Karpas-422 (cell line): ENCODE measurements around the gene CD47. TPM values are rescaled to one million over a fixed set of nuclear protein-coding genes. Genes with fewer than 3 reads are reported as not detected.
A peak's percentile ranks its signal among the peaks of the same experiment; 100 is the strongest.

Source experiments
- DNase-seq: peaks from one replicate; pipeline ENCODE4 v3.0.0-alpha.2; 2015
- H2AFZ ChIP-seq: fragments of 200-600 bp; sonication (generic); 2 replicates; pipeline ENCODE4 v1.6.1; 2014; ENCODE audit warnings: antibody characterized with exemption, low read length, mixed read lengths
- H3K27ac ChIP-seq: fragments of 200-600 bp; sonication (generic); 2 replicates; pipeline ENCODE4 v1.5.1; 2014; ENCODE audit warnings: mild to moderate bottlenecking, low read length, moderate library complexity
- H3K27me3 ChIP-seq: fragments of 200-600 bp; sonication (generic); 2 replicates; pipeline ENCODE4 v1.6.1; 2014; ENCODE audit warnings: low read length, mixed read lengths
- H3K36me3 ChIP-seq: fragments of 200-600 bp; sonication (generic); 2 replicates; pipeline ENCODE4 v1.6.1; 2014; ENCODE audit warnings: low read length, mixed read lengths; ENCODE audit not compliant: insufficient read depth
- H3K4me1 ChIP-seq: fragments of 200-600 bp; sonication (generic); 2 replicates; pipeline ENCODE4 v1.6.1; 2014; ENCODE audit warnings: mild to moderate bottlenecking, low read length, mixed read lengths
- H3K4me2 ChIP-seq: fragments of 200-600 bp; sonication (generic); 2 replicates; pipeline ENCODE4 v1.6.1; 2014; ENCODE audit warnings: low read length, low read depth, mild to moderate bottlenecking; ENCODE audit not compliant: poor library complexity, severe bottlenecking
- H3K4me3 ChIP-seq: fragments of 200-600 bp; sonication (generic); 2 replicates; pipeline ENCODE4 v1.5.1; 2014; ENCODE audit warnings: mild to moderate bottlenecking, antibody characterized with exemption, low read length, mixed read lengths
- H3K79me2 ChIP-seq: fragments of 200-600 bp; sonication (generic); 2 replicates; pipeline ENCODE4 v1.6.1; 2014; ENCODE audit warnings: mild to moderate bottlenecking, low read length, mixed read lengths
- H3K9ac ChIP-seq: fragments of 200-600 bp; sonication (generic); 2 replicates; pipeline ENCODE4 v1.6.0; 2014; ENCODE audit warnings: low read length
- H3K9me2 ChIP-seq: fragments of 200-600 bp; sonication (generic), shearing (Covaris generic); replicated peaks from 2 replicates; pipeline ENCODE4 v1.6.0; 2014; ENCODE audit warnings: mild to moderate bottlenecking, low read length, moderate library complexity; ENCODE audit not compliant: insufficient read depth
- H3K9me3 ChIP-seq: fragments of 300-700, 200-600 bp; sonication (generic); 2 replicates; pipeline ENCODE4 v1.6.1; 2014; ENCODE audit warnings: low read length, mixed read lengths
- H4K20me1 ChIP-seq: fragments of 200-600 bp; sonication (generic); 2 replicates; pipeline ENCODE4 v1.6.1; 2014; ENCODE audit warnings: mild to moderate bottlenecking, antibody characterized with exemption, low read length, low read depth; ENCODE audit not compliant: insufficient read depth
- total RNA-seq: library from RNA; depleted of rRNA; stranded (reverse); fragments of >200 nt; shearing (Covaris generic); gene quantifications from 2 replicates; pipeline ENCODE4 v1.2.3, GENCODE V29; 2014; ENCODE audit warnings: low replicate concordance

Gene CD47
- total RNA-seq, 1 experiment from 2014 or later: 180 TPM

- peak overlapping the region; percentile 3 for H3K4me2 ChIP-seq
These were observed 1.7 kb upstream of the CD47 start for GRCh38 chr3:108092501-108092900.

GRCh38 chr3:108091498-108092250 lies 843 bp upstream of the CD47 start:
- Histone ChIP-seq H3K79me2 (peaks cover 41% of the 10 kb centered on the region), H3K4me3 (peak overlapping the region; percentile 94), H3K27ac (no peak overlapping the region), H3K4me2 (peak overlapping the region; percentile 93), H4K20me1 (peaks cover 4% of the 10 kb centered on the region; the same call in 1 of the 2 replicates), H3K9me2 (no peaks in the 10 kb centered on the region), H2AFZ (no peak overlapping the region), H3K36me3 (peaks cover 5% of the 10 kb centered on the region; the same call in 1 of the 2 replicates), H3K27me3 (no peaks in the 10 kb centered on the region), H3K4me1 (peaks cover 66% of the 10 kb centered on the region), H3K9ac (peak overlapping the region; percentile 95), H3K9me3 (no peaks in the 10 kb centered on the region)
- no peak for DNase-seq

More at GRCh38 chr3:108092501-108092900, 1.7 kb upstream of the CD47 start:
- Histone ChIP-seq H3K9ac (no peak overlapping the region), H2AFZ (no peak overlapping the region), H3K27ac (no peak overlapping the region), H4K20me1 (peaks cover 4% of the 10 kb centered on the region; the same call in 1 of the 2 replicates), H3K4me1 (peaks cover 66% of the 10 kb centered on the region), H3K79me2 (peaks cover 32% of the 10 kb centered on the region), H3K9me2 (no peaks in the 10 kb centered on the region), H3K9me3 (no peaks in the 10 kb centered on the region), H3K27me3 (no peaks in the 10 kb centered on the region), H3K36me3 (no peaks in the 10 kb centered on the region; the same call in 1 of the 2 replicates), H3K4me3 (no peak overlapping the region)
- DNase-seq: no peak

- Histone ChIP-seq H3K9ac (peak overlapping the region; percentile 95), H2AFZ (no peak overlapping the region; the same call in 1 of the 2 replicates), H3K4me2 (peak overlapping the region; percentile 93), H3K9me2 (no peaks in the 10 kb centered on the region), H3K27me3 (no peaks in the 10 kb centered on the region), H3K9me3 (no peaks in the 10 kb centered on the region), H3K27ac (peak overlapping the region; percentile 88), H3K4me3 (peak overlapping the region; percentile 94), H3K4me1 (peaks cover 71% of the 10 kb centered on the region), H4K20me1 (peaks cover 5% of the 10 kb centered on the region; the same call in 1 of the 2 replicates), H3K79me2 (peaks cover 56% of the 10 kb centered on the region), H3K36me3 (peaks cover 14% of the 10 kb centered on the region)
- DNase-seq: peak; percentile 83
These were observed 656 bp downstream of the CD47 start for GRCh38 chr3:108090049-108090700.

GRCh38 chr3:108089579-108089978 lies 1.3 kb downstream of the CD47 start:
- H3K4me2 ChIP-seq: peak overlapping the region; percentile 93
- H3K9me3 ChIP-seq: no peaks in the 10 kb centered on the region
- H3K27me3 ChIP-seq: no peaks in the 10 kb centered on the region
- H3K36me3 ChIP-seq: peaks cover 18% of the 10 kb centered on the region
- H3K79me2 ChIP-seq: peaks cover 62% of the 10 kb centered on the region
- peaks cover 71% of the 10 kb centered on the region for H3K4me1 ChIP-seq
- H4K20me1 ChIP-seq: peaks cover 10% of the 10 kb centered on the region; the same call in 1 of the 2 replicates
- peak overlapping the region; percentile 88 for H3K27ac ChIP-seq
- DNase-seq: peak; percentile 67
- H3K9me2 ChIP-seq: no peaks in the 10 kb centered on the region
- H3K4me3 ChIP-seq: peak overlapping the region; percentile 94
- peak overlapping the region; percentile 95 for H3K9ac ChIP-seq
- no peak overlapping the region for H2AFZ ChIP-seq

GRCh38 chr3:108088697-108089096 lies 2.1 kb downstream of the CD47 start:
- Histone ChIP-seq H3K4me1 (peaks cover 79% of the 10 kb centered on the region), H2AFZ (no peak overlapping the region), H3K9me2 (no peaks in the 10 kb centered on the region), H3K9me3 (no peaks in the 10 kb centered on the region), H3K36me3 (peaks cover 18% of the 10 kb centered on the region), H4K20me1 (peaks cover 11% of the 10 kb centered on the region; the same call in 1 of the 2 replicates), H3K27ac (peak overlapping the region; percentile 88), H3K79me2 (peaks cover 70% of the 10 kb centered on the region), H3K4me2 (peak overlapping the region; percentile 93), H3K4me3 (peak overlapping the region; percentile 94), H3K27me3 (no peaks in the 10 kb centered on the region), H3K9ac (peak overlapping the region; percentile 95)
- peak; percentile 68 for DNase-seq

- H3K4me2 ChIP-seq: peak overlapping the region; percentile 93
- H3K79me2 ChIP-seq: peaks cover 76% of the 10 kb centered on the region
- H3K4me1 ChIP-seq: peaks cover 79% of the 10 kb centered on the region
- peak overlapping the region; percentile 94 for H3K4me3 ChIP-seq
- peak; percentile 73 for DNase-seq
- H3K9me3 ChIP-seq: no peaks in the 10 kb centered on the region
- H2AFZ ChIP-seq: no peak overlapping the region
- H3K9ac ChIP-seq: peak overlapping the region; percentile 95
- H3K36me3 ChIP-seq: peaks cover 18% of the 10 kb centered on the region
- H3K27me3 ChIP-seq: no peaks in the 10 kb centered on the region
- H3K27ac ChIP-seq: peak overlapping the region; percentile 88
- peaks cover 11% of the 10 kb centered on the region; the same call in 1 of the 2 replicates for H4K20me1 ChIP-seq
- H3K9me2 ChIP-seq: no peaks in the 10 kb centered on the region
These were observed 2.7 kb downstream of the CD47 start for GRCh38 chr3:108088146-108088545.

GRCh38 chr3:108086653-108087052 lies 4.2 kb downstream of the CD47 start:
- H4K20me1 ChIP-seq: peaks cover 11% of the 10 kb centered on the region; the same call in 1 of the 2 replicates
- peaks cover 91% of the 10 kb centered on the region for H3K79me2 ChIP-seq
- peaks cover 18% of the 10 kb centered on the region for H3K36me3 ChIP-seq
- no peaks in the 10 kb centered on the region for H3K27me3 ChIP-seq
- peaks cover 78% of the 10 kb centered on the region for H3K4me1 ChIP-seq
- peak overlapping the region; percentile 88 for H3K27ac ChIP-seq
- 0 out of 2 replicates have a peak overlapping the region, but pooled peaks have one; percentile 0 for H3K4me3 ChIP-seq
- H3K9me3 ChIP-seq: no peaks in the 10 kb centered on the region
- no peak overlapping the region for H3K9ac ChIP-seq
- H2AFZ ChIP-seq: no peak overlapping the region
- H3K4me2 ChIP-seq: peak overlapping the region; percentile 93
- DNase-seq: no peak
- no peaks in the 10 kb centered on the region for H3K9me2 ChIP-seq

GRCh38 chr3:108085810-108086350 lies 5.0 kb downstream of the CD47 start:
- Histone ChIP-seq H3K27me3 (no peaks in the 10 kb centered on the region), H3K9me3 (no peaks in the 10 kb centered on the region), H3K36me3 (peaks cover 18% of the 10 kb centered on the region), H3K79me2 (peaks cover 99% of the 10 kb centered on the region), H3K4me3 (0 out of 2 replicates have a peak overlapping the region, but pooled peaks have one; percentile 15), H4K20me1 (peaks cover 14% of the 10 kb centered on the region), H2AFZ (no peak overlapping the region), H3K27ac (peak overlapping the region; percentile 42), H3K9ac (no peak overlapping the region), H3K4me1 (peaks cover 80% of the 10 kb centered on the region), H3K9me2 (no peaks in the 10 kb centered on the region), H3K4me2 (peak overlapping the region; percentile 93)
- DNase-seq: no peak
